NCI-H774 (cell line): Measurements from ENCODE around the gene SPOCK1.

Experiments
- DNase-seq: peaks from one replicate; lab custom pipeline; 2025; lab: John Stamatoyannopoulos, UW

Gene SPOCK1

GRCh38 chr5:137070521-137070920 lies 428.6 kb downstream of the SPOCK1 start:
- DNase-seq, result no peak

- no peak for DNase-seq
Observed at GRCh38 chr5:137069358-137069757, 429.8 kb downstream of the SPOCK1 start.

- DNase-seq, result no peak
Observed at GRCh38 chr5:137061382-137061781, 437.7 kb downstream of the SPOCK1 start.

GRCh38 chr5:137058089-137058488 lies 441.0 kb downstream of the SPOCK1 start:
- no peak for DNase-seq

- DNase-seq, result no peak
Observed at GRCh38 chr5:137056676-137057075, 442.4 kb downstream of the SPOCK1 start.

GRCh38 chr5:137055271-137055872 lies 443.8 kb downstream of the SPOCK1 start:
- no peak for DNase-seq

- DNase-seq, result no peak
Observed at GRCh38 chr5:137054792-137055191, 444.3 kb downstream of the SPOCK1 start.

- no peak for DNase-seq
Observed at GRCh38 chr5:137054335-137054734, 444.8 kb downstream of the SPOCK1 start.

- DNase-seq, result no peak
Observed at GRCh38 chr5:137051161-137051560, 448.0 kb downstream of the SPOCK1 start.

- DNase-seq, result no peak
Observed at GRCh38 chr5:137040641-137041340, 458.3 kb downstream of the SPOCK1 start.

GRCh38 chr5:137040024-137040423 lies 459.1 kb downstream of the SPOCK1 start:
- DNase-seq, result no peak

- DNase-seq, result no peak
Observed at GRCh38 chr5:137037848-137038247, 461.3 kb downstream of the SPOCK1 start.

GRCh38 chr5:137036640-137037039 lies 462.5 kb downstream of the SPOCK1 start:
- peak; percentile 27 for DNase-seq

GRCh38 chr5:137035480-137035878 lies 463.6 kb downstream of the SPOCK1 start:
- no peak for DNase-seq

GRCh38 chr5:137034764-137035479 lies 464.2 kb downstream of the SPOCK1 start:
- DNase-seq, result no peak

GRCh38 chr5:137034213-137034612 lies 464.9 kb downstream of the SPOCK1 start:
- no peak for DNase-seq

- no peak for DNase-seq
Observed at GRCh38 chr5:137032929-137033328, 466.2 kb downstream of the SPOCK1 start.

GRCh38 chr5:137027758-137028157 lies 471.4 kb downstream of the SPOCK1 start:
- no peak for DNase-seq

- no peak for DNase-seq
Observed at GRCh38 chr5:137026296-137026695, 472.8 kb downstream of the SPOCK1 start.

- no peak for DNase-seq
Observed at GRCh38 chr5:137024044-137024443, 475.1 kb downstream of the SPOCK1 start.

GRCh38 chr5:137023371-137023770 lies 475.8 kb downstream of the SPOCK1 start:
- DNase-seq, result no peak

- no peak for DNase-seq
Observed at GRCh38 chr5:137022725-137023124, 476.4 kb downstream of the SPOCK1 start.

GRCh38 chr5:137022043-137022442 lies 477.1 kb downstream of the SPOCK1 start:
- no peak for DNase-seq
